Fibroblast of skin of abdomen (primary cell): Measurements from ENCODE around the gene PRR35.

Experiments used
- DNase-seq: peaks from one replicate; pipeline ENCODE4 v3.0.0-alpha.2; 2013

The PRR35 gene

GRCh38 chr16:549544-550263 is 10.5 kb upstream of the PRR35 start:
- DNase-seq, result no peak

GRCh38 chr16:551210-551609 is 9.0 kb upstream of the PRR35 start:
- DNase-seq, result no peak

DNA sequence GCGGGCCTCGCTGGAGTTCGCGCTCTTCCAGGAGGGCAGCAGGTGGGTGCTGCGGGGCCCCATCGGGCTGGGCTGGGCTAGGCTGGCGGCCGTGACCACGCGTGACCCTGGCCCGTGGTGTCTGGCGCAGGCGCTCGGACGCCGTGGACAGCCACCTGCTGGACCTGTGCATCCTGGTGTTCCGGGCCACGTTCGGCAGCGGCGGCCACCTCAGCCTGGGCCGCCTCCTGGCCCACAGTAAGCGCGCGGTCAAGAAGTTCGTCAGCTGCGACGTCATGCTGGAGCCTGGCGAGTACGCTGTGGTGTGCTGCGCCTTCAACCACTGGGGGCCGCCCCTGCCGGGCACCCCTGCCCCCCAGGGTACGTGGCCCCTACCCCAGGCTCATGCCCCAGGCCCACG is 8.0 kb upstream of the PRR35 start:
- no peak for DNase-seq

DNA sequence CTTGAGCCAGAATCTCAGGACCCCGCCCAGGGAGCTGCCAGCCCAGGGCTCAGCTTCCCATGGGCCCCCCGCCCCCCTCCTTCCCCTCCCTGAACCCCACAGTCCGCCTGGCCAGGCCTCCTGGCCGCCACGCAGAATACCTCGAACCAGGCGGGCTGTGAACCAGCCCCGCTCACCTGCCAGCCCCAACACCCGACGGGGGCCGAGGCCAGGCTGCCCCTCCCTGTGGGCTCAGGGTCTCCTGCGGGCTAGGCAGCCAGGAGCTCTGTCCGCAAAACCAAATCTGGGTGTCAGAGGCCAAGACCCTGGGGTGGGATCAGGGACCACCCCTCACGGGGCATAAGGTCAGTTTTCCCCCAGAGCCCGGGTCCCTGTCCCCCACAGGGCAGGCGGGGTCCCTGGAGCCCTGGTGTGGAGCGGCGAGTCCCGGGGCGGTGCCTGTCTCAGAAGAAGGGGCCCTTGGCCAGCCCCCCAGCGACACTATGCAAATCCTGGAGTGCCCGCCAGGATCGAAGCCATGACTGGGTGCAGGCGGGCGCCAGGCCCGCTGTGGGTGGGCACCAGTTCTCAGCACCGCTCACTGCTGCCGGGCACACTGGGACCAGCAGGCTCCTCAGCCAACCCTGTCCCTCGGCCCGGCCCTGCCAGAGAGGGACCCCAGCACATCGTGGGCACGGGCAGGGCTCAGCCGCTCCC is 6.4 kb upstream of the PRR35 start:
- no peak for DNase-seq

DNA sequence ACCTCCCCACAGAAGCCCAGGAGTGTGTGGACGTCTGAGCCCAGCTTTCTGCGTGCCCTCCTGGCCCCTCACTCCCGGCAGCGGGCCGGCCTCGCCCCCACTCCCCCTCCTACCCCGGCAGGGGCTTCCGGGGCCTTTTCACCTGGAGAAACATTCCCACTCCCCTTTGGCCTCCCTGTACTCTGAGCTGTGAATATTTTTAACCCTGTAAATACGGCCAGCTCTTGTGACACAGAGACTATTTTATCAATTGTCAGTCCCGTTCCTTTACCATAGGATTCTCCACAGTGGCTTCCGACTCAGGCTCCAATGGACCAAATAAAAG is 5.9 kb upstream of the PRR35 start:
- DNase-seq, result no peak

DNA sequence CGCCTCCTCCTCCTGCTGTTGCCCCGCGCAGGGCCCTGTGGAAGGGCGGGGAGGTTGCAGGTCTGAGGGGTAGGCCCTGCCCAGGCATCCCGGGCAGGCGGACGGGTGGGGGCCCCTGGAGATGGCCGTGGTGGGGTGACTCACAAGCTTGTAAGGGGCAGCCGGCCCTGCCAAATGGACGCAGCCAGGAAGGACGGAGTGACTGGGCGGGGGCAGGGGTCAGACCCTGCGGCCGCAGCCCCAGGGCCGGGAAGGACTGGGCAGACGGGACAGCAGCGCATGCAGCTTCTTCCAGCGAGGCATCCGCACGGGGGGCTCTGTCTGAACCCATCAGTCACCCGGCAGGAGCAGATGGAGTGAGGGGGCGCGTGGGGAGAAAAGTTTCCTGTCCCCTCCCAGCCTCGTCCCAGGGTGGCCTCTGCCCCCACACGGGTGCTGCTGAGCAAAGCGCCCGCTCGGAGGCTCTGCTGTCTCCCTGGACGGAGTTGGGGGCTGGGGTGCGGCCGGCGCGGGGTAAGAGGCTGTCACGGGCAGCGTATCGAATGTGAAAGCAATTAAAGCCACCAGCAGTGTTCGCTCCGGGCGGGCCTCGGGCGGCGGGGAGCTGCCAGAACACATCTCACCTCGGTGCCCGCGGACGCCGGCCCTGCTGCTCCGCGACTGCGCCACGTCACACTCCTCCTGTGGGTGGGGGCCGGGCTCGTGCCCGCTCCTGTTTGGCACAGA is 5.4 kb upstream of the PRR35 start:
- no peak for DNase-seq

- no peak for DNase-seq
These were observed 4.4 kb upstream of the PRR35 start for GRCh38 chr16:555528-556473.

GRCh38 chr16:556474-557173 is 3.6 kb upstream of the PRR35 start:
- no peak for DNase-seq

DNA sequence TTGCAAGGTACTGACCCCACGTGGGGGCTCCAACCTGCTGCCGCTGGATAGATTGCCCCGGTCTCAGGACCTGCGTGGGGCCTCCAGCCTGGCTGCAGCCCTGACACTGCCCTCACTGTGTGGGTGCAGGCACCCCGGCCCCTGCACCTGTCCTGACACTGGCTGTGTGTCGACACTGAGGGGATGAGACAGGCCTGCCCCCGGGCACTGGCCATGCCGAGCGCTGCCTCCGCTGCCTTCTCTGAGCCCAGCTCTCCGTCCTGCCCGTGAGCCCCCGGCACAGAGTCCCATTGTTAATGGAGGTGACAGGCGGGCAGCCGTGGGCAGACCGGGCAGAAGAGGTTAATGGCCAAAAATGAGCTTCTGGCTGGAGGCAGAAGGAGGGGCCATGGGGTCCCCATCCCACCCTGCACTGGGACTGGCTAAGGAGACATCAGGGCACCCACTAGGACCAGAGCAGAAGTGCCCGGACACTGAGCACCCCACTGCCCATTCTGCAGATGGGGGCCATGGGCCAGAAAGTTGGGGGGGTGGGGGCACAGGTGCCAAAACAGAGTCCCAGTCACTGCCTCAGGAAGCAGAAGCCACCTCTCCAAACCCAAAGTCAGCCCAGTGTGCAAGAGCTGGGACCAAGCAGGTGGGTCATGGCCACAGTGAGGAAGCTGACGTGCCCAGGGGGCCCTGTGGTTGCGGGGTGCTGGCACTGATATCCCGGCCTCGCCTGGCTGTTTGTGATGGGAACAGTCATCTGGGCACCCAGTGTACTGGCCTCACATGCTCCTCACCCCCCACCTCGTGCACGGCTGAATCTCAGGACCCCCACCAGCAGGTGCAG is 2.5 kb upstream of the PRR35 start:
- no peak for DNase-seq

DNA sequence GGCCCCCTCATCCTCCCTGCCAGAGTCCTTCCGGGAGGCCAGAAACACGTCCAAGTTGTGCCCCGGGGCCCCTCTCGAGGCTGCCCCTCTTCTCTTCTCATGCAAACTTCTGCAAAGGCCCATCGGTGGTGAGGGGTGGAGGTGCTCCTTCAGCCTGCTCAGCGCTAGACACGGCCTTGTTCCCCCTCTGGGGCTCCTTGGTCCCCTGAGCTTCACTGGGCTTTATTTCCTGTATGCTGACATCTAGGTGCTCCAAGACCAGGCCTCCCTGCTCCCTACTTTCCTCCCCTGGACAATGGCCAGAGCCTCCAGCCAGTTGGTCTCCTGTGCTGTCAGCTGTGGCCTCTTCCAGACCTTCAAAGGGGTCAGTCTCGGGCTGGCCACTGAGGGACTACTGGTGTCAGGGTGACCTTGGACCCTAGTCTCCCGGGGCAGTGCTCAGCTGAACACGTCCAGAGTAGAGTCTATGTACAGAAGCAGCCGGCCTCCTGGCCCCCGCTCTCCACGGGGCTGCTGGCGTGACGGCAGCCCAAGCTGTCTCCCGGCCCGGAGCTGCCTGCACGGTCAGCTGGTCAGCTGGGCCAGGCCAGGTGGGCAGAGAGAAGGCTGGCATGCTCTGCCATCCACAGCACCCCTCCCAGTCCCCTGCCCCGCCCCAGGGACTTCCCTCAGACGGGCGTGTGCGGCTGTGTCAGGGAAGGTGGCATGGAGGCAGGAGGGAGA is 1.7 kb upstream of the PRR35 start:
- no peak for DNase-seq

GRCh38 chr16:559021-559380 is 1.2 kb upstream of the PRR35 start:
- no peak for DNase-seq

- DNase-seq, result no peak
These were observed 587 bp upstream of the PRR35 start for GRCh38 chr16:559411-560203.

DNA sequence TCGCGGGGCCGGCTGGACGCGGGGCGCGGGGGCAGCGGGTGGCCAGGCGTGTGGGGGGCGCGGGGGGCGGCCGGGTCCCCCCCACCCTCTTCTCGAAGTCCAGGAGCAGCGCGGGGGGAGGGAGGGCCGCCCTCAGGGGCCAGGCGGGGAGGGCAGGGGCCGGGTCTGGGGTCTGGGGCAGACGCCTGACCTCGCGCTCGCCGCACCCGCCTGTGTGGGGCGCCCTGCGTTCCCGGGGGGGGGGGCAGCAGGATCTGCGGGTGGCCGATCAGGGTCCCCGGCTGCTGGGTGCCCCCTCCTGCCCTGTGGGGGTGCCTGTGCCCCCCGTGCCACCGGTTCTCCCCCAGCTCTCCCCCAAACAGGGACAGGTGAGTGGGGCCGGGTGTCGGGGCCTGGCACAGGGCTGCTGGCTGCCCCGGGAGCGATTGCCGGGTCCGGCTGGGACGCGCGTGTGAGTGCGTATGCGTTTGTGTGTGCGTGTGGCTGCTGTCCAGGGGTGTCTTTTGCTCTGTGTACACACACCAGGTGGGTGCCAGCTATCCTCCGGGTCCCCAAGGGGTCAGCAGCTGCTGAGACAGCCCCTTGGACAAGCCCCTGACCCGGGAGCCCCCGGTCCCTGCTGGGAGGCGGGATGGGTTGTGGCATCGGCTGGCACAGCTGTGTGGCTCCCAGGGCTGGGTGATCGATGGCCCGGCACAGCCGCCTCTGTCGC is 663 bp downstream of the PRR35 start:
- DNase-seq, result no peak

DNA sequence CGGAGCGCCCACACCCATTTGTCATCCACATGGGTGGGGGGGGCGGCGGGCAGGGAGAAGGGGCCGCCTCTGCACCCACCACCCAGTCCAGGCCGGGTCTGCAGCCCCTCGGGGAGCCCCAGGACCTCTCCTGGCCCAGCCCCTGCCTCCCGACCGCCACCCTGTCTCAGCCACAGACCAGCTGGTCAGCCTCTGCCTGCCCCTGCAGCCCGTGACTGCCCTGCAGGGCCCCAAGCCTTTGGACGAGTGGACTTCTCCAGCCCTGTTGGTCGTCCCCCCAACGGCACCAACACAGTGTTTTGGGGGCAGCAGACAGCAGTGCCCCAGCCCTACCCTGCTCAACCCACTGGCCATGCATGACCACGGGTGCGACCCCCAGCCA is 1.2 kb downstream of the PRR35 start:
- DNase-seq, result no peak

GRCh38 chr16:561957-562938 is 2.1 kb downstream of the PRR35 start:
- no peak for DNase-seq

DNA sequence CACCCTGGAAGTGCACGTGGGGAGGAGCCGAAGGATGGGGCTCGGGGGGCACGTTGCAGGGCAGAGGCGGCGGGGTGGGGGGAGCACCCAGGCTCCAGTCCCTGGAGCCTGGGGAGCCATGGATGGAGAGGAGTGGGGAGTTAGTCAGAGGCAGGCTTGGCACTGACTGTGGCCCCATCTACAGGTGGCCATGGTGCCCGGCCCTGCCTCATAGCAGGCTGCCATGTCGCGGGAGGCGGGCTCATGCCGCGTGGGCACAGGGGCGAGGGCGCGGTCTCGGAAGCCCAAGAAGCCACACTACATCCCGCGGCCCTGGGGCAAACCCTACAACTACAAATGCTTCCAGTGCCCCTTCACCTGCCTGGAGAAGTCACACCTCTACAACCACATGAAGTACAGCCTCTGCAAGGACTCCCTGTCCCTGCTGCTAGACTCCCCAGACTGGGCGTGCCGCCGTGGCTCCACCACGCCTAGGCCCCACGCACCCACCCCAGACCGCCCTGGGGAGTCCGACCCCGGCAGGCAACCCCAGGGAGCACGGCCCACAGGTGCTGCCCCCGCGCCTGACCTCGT is 3.0 kb downstream of the PRR35 start:
- DNase-seq, result no peak

DNA sequence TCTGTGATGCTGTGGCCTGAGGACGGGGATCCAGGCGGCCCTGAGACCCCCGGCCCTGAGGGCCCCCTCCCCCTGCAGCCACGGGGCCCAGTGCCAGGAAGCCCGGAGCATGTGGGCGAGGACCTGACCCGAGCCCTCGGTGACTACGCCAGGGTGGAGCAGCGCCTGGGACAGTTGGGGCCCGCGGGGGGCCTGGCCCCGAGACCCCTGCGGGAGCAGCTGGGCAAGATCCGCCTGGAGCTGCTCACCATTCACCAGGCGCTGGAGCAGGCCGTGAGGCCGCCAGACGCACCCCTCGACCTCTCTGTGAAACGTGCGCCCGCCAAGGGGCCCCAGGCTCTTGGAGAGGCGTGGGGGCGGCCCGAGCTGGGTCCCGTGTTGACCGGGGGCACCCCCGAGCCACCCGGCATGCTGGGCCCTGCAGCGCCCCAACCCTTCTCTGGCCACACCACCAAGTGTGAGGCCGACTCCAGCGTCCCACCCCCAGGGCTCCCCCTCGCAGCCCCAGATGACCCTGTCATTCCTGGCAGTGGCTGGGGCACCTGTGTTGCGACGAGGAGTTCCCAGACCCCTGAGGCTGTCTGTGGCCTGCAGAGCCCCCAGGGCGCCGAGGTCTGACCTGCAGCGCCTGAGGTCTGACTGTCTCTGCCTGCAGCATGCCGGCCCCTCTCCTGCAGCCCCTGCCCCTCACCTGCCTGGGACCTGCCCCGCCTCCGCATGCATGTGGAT is 4.7 kb downstream of the PRR35 start:
- DNase-seq, result no peak
